Activated CD4-positive, alpha-beta memory T cell treated with anti-CD3 and anti-CD28 coated beads, Interleukin-2, amount 10 ng/mL, durations not matched to agents 7 days and 5 days (primary cell): ENCODE results near the gene ANXA11. TPM values are rescaled to one million over a fixed set of nuclear protein-coding genes. Genes with fewer than 3 reads are reported as not detected.
"Not testable (repeated sequence)": the region's sequence is repeated elsewhere in the genome, so short reads cannot be mapped to it uniquely, and the experiment has no call there.

Experiments used
- CTCF ChIA-PET: fragments of 350-600 bp; sonication (Branson Sonifier 250); formaldehyde crosslinking; loops from one replicate; lab custom pipeline; 2021; ENCODE audit warnings: antibody characterized with exemption, inconsistent platforms; lab: Charles Lee
- POLR2A ChIA-PET: fragments of 350-600 bp; sonication (Branson Sonifier 250); formaldehyde crosslinking; loops from one replicate; lab custom pipeline; 2021; ENCODE audit warnings: antibody characterized with exemption; lab: Charles Lee
- DNase-seq: peaks from one replicate; pipeline ENCODE4 v3.0.0-alpha.2; 2020
- H3K27ac Mint-ChIP-seq: one replicate; pipeline ENCODE4 v1.8.0; 2021; ENCODE audit warnings: mild to moderate bottlenecking, mixed read lengths
- H3K27me3 Mint-ChIP-seq: one replicate; pipeline ENCODE4 v1.8.0; 2021; ENCODE audit warnings: mixed read lengths
- H3K36me3 Mint-ChIP-seq: one replicate; pipeline ENCODE4 v1.8.0; 2021; ENCODE audit warnings: low read depth, mixed read lengths
- H3K4me1 Mint-ChIP-seq: one replicate; pipeline ENCODE4 v1.8.0; 2021; ENCODE audit warnings: mixed read lengths
- H3K4me3 Mint-ChIP-seq: one replicate; pipeline ENCODE4 v1.8.0; 2021; ENCODE audit warnings: mild to moderate bottlenecking, mixed read lengths
- H3K9me3 Mint-ChIP-seq: one replicate; pipeline ENCODE4 v1.8.0; 2021; ENCODE audit warnings: mixed read lengths
- total RNA-seq, 2 experiments: library from RNA; stranded (reverse); gene quantifications; one replicate each; pipeline ENCODE4 v1.2.3, GENCODE V29; 2021

ANXA11 gene
- total RNA-seq, 2 experiments from 2014 or later: 271 to 273 TPM

DNA sequence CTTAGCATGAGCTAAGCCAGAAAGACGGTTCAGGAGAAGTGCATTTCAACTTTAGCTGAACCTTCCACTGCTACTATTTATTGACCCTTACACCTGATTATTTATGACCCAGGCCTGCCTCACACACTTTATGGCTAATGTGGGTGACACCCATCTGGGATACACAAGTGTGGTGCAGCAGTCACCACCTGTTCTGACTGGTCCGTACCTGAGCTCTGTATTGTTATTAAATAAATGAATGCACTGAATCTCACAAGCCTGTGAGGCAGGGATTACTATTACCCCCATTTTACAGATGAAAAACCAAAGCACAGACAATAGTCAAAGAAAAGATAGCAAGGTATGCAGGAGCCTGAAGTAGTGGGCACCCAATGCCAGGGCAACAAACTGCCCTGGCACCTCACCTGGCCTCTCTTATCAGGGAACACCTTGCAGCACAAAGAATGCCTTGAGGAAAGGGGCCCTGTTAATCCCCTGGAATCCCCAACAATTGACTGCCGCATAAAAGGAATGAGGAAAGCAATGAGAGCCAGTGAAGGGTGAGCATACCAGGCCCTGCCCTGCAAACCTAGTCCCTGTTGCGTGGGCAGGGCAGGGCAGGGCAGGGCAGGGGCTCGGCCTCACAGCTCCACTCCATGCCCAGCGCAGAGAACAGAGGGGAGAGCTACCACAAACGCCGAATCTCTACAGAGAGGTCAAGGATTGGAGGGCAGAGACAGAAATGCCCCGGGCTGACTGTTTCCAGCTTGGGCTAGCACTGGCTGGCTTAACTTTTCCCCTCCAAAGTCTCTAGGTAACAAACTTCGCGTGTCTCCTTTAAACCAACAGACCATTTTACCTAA lies 1.3 kb downstream of the ANXA11 start:
- peak; percentile 24 for DNase-seq
- CTCF ChIA-PET: interaction anchor here (0.9 to 3.0 kb wide), 11 partner anchors 8 to 61 kb away, joined by 3 to 42 read pairs (median 6); no protein-coding TSS in a partner anchor

DNA sequence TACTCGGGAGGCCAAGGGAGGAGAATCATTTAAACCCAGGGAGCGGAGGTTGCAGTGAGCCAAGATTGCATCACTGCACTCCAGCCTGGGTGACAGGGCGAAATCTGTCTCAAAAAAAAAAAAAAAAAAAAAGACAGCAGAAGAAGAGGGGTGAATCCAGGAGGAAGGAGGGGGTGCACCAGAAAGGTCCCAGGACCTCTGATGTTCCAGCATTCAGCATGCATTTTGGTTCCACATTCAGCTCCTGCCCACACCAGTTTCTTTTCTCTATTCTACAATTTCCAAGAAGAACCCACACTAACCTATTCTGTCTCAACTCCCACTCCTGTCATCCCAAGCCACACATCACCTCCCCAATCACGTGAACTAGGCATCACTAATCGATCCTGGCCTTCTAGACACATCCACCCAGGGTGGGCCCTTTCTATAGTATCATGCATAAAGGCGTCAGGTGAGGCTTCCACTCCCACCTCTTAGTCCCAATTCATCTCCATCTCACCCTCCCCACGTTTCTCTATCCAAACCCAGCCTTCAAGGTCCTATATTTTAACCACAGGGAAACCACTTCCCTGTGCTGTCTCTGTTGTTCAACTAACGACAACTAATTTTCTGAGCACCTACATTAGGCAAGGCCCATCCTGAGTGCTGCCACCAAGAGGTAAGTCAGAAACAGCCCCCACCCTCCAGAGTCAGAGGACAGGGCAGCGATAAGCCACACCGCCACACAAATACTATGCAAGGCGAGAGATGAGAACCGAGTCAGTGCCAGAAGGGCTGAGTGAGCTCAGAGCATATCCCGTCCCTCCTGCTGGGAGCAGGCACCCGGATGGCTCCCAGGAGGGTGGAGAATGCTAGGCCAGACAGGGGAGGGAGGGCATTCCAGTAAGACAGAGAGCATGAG lies 2.2 kb downstream of the ANXA11 start:
- Mint-ChIP-seq H3K4me3 (peak overlapping the region; percentile 79), H3K27ac (peak overlapping the region; percentile 80), H3K4me1 (peaks cover 54% of the 10 kb centered on the region), H3K27me3 (no peaks in the 10 kb centered on the region), H3K9me3 (no peaks in the 10 kb centered on the region), H3K36me3 (peaks cover 43% of the 10 kb centered on the region)
- CTCF ChIA-PET: interaction anchor here (0.7 to 3.0 kb wide), 13 partner anchors 8 to 334 kb away, joined by 3 to 42 read pairs (median 6); no protein-coding TSS in a partner anchor
- POLR2A ChIA-PET: interaction anchor here (0.6 to 4.9 kb wide), 11 partner anchors 10 to 697 kb away, joined by 3 to 135 read pairs (median 3); no protein-coding TSS in a partner anchor
- DNase-seq: peak; percentile 82

More for the DNA sequence above, 1.3 kb downstream of the ANXA11 start:
- Mint-ChIP-seq H3K9me3 (no peaks in the 10 kb centered on the region), H3K4me3 (peak overlapping the region; percentile 79), H3K27ac (peak overlapping the region; percentile 80), H3K27me3 (no peaks in the 10 kb centered on the region), H3K36me3 (peaks cover 39% of the 10 kb centered on the region), H3K4me1 (peaks cover 49% of the 10 kb centered on the region)
- POLR2A ChIA-PET: interaction anchor here (0.6 to 4.9 kb wide), 8 partner anchors 11 to 698 kb away, joined by 3 to 135 read pairs (median 7); no protein-coding TSS in a partner anchor

DNA sequence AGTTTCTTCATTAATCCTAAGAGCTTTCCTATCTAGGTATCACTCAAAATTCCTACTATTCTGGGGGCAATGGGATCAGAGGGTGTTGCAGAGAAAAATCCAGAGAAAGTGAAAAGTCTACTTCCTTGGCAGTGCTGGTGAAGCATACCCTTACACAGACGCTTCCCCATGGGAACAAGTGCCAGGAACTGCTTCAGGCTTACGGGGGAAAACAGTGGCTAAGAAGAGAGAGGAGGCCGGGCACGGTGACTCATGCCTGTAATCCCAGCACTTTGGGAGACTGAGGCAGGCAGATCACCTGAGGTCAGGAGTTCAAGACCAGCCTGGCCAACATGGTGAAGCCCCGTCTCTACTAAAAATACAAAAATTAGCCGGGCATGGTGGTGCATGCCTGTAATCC lies 2.8 kb downstream of the ANXA11 start:
- not testable (repeated sequence) for H3K27me3 Mint-ChIP-seq, H3K9me3 Mint-ChIP-seq, DNase-seq
- Mint-ChIP-seq H3K36me3 (peaks cover 43% of the 10 kb centered on the region), H3K4me1 (peaks cover 58% of the 10 kb centered on the region), H3K27ac (peak overlapping the region; percentile 80), H3K4me3 (peak overlapping the region; percentile 79)
- CTCF ChIA-PET: interaction anchor here (0.7 to 3.0 kb wide), 3 partner anchors 15 to 335 kb away, joined by 4 to 35 read pairs (median 8); no protein-coding TSS in a partner anchor
- POLR2A ChIA-PET: interaction anchor here (0.7 to 4.9 kb wide), 4 partner anchors 9 to 44 kb away, joined by 3 to 135 read pairs (median 18); no protein-coding TSS in a partner anchor

DNA sequence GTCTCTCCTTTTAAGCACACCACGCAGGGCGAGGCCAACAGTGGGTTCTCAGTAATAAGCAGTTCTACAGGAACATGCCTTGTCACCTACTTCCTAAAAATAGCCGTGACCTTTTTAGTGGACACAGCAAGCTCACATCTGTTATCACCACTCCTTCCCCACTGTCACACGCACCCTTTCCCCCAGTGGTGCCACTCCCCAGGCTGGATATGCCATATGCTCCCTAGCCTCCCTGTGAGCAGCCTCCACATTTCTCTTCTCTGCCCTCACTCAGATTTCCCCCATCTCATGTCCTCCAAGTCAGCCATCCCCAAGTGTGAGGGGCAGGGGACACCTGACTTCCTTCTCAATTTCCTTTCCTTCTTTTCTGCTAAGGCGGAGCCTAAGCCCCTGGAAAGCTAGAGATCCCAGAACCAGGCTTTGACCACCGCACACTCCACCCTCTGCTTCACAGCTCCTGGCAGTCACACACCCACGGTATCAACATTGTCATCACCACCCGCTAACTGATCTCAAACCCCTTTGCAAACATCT lies 3.7 kb downstream of the ANXA11 start:
- CTCF ChIA-PET: interaction anchor here (1.3 to 3.0 kb wide), 2 partner anchors 14 to 57 kb away, joined by 8 to 35 read pairs; no protein-coding TSS in a partner anchor
- peaks cover 43% of the 10 kb centered on the region for H3K36me3 Mint-ChIP-seq
- H3K9me3 Mint-ChIP-seq: no peaks in the 10 kb centered on the region
- no peaks in the 10 kb centered on the region for H3K27me3 Mint-ChIP-seq
- POLR2A ChIA-PET: interaction anchor here (0.9 to 4.9 kb wide), 3 partner anchors 8 to 43 kb away, joined by 3 to 135 read pairs (median 32); no protein-coding TSS in a partner anchor
- H3K4me3 Mint-ChIP-seq: peak overlapping the region; percentile 31
- H3K27ac Mint-ChIP-seq: peak overlapping the region; percentile 80
- peaks cover 65% of the 10 kb centered on the region for H3K4me1 Mint-ChIP-seq
- DNase-seq: no peak

DNA sequence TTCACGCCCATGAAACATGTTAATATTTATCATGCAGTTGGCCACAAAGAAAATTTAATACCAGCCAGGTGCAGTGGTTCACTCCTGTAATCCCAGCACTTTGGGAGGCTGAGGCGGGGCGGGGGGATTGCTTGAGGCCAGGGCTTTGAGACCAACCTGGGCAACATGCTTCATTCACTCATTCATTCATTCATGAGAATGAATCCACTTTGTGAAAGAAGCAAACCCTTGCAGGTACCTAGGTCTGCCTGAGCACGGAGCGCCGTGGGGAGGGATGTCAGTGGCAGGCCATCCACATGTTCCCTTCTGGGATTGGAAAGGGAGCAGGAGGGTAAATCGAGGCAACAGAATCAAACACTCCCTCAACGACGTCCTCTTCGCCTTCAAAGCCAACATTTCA lies 4.7 kb downstream of the ANXA11 start:
- no peaks in the 10 kb centered on the region for H3K9me3 Mint-ChIP-seq
- H3K4me3 Mint-ChIP-seq: no peak overlapping the region
- no peaks in the 10 kb centered on the region for H3K27me3 Mint-ChIP-seq
- DNase-seq: no peak
- ChIA-PET CTCF (interaction anchor here (1.1 kb wide), 1 partner anchor 9 kb away, joined by 3 read pairs; no protein-coding TSS in a partner anchor), POLR2A (interaction anchor here (1.3 kb wide), 1 partner anchor 13 kb away, joined by 3 read pairs; no protein-coding TSS in a partner anchor)
- peaks cover 48% of the 10 kb centered on the region for H3K36me3 Mint-ChIP-seq
- H3K27ac Mint-ChIP-seq: peak overlapping the region; percentile 3
- peaks cover 66% of the 10 kb centered on the region for H3K4me1 Mint-ChIP-seq

DNA sequence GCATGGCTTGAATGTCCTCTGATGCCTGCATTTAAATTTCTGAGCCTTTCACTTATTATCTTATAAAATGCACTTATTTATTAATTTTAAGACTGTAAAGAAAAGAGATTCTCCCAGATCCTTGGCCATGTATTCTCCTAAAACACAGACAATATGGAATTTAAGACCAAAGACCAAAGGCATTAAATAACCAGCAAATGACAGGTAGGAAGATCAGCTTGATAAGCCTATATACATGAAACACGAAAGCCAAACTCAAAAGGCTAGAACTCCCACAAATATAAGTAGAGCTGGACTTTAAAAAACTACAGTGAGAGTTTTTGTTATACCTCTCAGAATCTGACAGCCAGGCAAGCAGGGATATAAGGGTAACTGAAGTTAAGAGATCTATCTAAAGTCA lies 5.1 kb downstream of the ANXA11 start:
- no peak overlapping the region for H3K4me3 Mint-ChIP-seq
- no peaks in the 10 kb centered on the region for H3K27me3 Mint-ChIP-seq
- H3K4me1 Mint-ChIP-seq: peaks cover 68% of the 10 kb centered on the region
- CTCF ChIA-PET: interaction anchor here (1.1 kb wide), 1 partner anchor 9 kb away, joined by 3 read pairs; no protein-coding TSS in a partner anchor
- peaks cover 52% of the 10 kb centered on the region for H3K36me3 Mint-ChIP-seq
- DNase-seq: no peak
- POLR2A ChIA-PET: interaction anchor here (1.3 kb wide), 1 partner anchor 12 kb away, joined by 3 read pairs; no protein-coding TSS in a partner anchor
- no peaks in the 10 kb centered on the region for H3K9me3 Mint-ChIP-seq
- no peak overlapping the region for H3K27ac Mint-ChIP-seq

DNA sequence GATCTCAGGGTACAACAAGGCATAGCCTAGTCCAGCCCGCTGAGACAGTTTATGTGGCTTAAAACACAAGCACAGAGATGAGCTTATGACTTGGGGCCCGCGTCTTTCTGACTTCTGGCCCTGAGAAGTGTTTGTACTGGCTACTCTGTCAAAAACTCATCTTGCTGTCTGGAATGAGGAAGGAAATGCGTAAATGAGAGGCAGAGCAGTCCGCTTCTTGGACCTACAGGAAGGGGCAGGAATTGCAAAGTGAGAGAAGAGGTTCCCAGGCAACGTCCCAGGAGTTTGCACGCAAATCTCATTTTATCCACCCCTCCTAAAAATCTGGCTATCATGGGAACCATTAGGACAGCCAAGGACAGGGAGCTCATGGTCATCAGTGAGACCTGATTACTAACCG lies 5.5 kb downstream of the ANXA11 start:
- H3K9me3 Mint-ChIP-seq: no peaks in the 10 kb centered on the region
- H3K27ac Mint-ChIP-seq: no peak overlapping the region
- H3K4me3 Mint-ChIP-seq: no peak overlapping the region
- H3K36me3 Mint-ChIP-seq: peaks cover 55% of the 10 kb centered on the region
- CTCF ChIA-PET: interaction anchor here (1.1 to 1.2 kb wide), 2 partner anchors 8 to 12 kb away, joined by 3 to 4 read pairs; no protein-coding TSS in a partner anchor
- POLR2A ChIA-PET: interaction anchor here (1.3 kb wide), 1 partner anchor 12 kb away, joined by 3 read pairs; no protein-coding TSS in a partner anchor
- peaks cover 71% of the 10 kb centered on the region for H3K4me1 Mint-ChIP-seq
- H3K27me3 Mint-ChIP-seq: no peaks in the 10 kb centered on the region
- no peak for DNase-seq

DNA sequence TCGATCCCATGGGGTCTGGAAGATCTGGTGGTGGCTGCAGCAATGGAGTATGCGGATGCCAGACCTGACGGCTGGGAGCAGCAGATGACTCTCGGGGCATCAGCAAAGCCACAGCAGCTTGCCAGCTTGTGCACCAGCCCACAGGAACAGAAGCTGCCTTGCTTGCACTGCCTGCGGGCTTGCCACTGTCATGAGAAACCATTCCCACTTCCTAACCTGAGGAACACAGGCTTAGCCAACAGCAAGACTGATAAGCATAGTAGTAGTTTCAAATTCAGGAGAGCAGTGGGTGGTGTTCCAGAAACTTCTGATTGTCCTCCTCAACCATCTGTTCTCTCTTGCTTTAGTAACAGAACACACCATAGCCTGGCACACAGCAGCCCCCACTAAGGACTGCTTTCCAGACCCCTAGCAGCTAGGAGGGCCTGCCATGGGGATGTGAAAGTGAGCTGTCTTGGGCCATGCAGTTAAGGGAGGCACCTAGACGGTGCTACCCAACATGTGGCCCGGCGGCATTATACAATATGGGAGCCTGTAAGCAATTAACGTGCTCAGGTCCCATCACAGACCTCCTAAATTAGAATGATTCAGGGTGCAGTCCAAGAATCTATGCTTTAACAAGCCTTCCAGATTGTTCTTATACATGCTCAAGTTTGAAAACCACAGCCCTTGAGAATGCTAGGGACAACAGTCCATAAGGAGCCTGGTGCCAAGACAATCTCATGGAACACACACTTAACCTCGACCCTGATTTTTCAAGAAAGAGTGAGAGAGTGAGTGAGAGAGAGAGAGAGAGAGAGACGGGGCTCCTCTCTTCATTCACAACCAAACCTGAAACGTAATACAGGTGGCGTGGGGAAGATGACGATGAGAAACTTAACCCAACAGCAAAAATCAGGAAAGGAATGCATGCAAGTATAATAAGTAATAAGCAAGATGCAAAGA lies 7.1 kb downstream of the ANXA11 start:
- ChIA-PET POLR2A (interaction anchor here (3.7 kb wide), 1 partner anchor 11 kb away, joined by 31 read pairs; no protein-coding TSS in a partner anchor), CTCF (interaction anchor here (1.2 kb wide), 1 partner anchor 11 kb away, joined by 4 read pairs; no protein-coding TSS in a partner anchor)
- Mint-ChIP-seq H3K27me3 (no peaks in the 10 kb centered on the region), H3K36me3 (peaks cover 54% of the 10 kb centered on the region), H3K4me1 (peaks cover 72% of the 10 kb centered on the region), H3K9me3 (no peaks in the 10 kb centered on the region), H3K4me3 (no peak overlapping the region), H3K27ac (peak overlapping the region; percentile 44)
- DNase-seq: no peak

DNA sequence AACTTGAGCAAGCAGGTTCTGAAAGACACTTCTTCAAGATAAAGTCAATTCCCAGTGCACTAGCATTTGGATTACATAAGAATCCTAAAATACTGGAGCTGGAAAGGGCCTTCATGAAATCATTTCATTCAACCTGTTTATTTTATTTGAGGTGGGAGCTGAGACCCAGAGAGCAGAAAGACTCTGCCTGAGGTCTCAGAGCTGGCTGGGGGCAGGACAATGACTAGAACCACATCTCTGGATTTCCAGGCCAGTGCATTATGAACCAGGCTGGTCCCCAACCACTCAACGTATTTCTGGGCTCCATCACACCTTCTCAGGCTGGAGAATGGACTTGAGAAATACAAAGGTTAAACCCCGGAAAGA lies 8.4 kb downstream of the ANXA11 start:
- DNase-seq: no peak
- Mint-ChIP-seq H3K9me3 (peaks cover 8% of the 10 kb centered on the region), H3K4me1 (peaks cover 70% of the 10 kb centered on the region), H3K27ac (peak overlapping the region; percentile 85), H3K27me3 (no peaks in the 10 kb centered on the region), H3K4me3 (peak overlapping the region; percentile 21), H3K36me3 (peaks cover 57% of the 10 kb centered on the region)
- CTCF ChIA-PET: interaction anchor here (0.9 to 1.8 kb wide), 2 partner anchors 9 to 56 kb away, joined by 4 to 11 read pairs; no protein-coding TSS in a partner anchor
- POLR2A ChIA-PET: interaction anchor here (3.7 kb wide), 1 partner anchor 9 kb away, joined by 31 read pairs; no protein-coding TSS in a partner anchor

DNA sequence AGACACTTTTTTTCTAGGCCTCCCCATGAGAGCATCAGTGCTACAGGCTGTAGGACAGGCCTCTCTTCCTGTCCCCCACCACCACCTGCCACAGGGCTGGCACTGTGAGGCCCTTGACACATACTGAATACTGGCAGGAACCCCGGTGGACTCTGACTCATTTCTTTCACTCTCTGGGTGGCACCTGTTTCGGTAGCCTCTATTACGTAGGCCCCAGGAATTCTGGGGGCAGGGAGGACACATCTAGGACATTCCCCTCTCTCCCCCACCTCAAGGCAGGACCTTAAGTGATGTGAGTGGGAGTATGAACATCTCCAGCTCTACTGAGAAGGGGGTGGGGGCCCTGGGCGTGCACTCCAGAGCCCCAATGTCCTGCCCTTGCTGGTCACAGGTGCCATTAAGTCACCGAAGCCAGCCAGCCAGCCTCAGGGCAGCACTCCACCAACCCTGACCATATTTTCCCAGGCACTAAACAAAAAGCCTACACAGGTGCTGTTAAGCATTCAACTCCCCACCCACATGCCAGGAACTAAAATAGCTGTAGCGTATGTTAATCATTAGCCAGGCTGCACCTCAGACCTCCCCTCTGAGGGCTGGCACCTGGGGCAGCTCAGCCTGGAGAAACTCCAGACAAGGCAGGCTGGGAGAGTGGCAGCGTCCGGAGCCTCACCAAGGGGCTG lies 8.9 kb downstream of the ANXA11 start:
- H3K4me3 Mint-ChIP-seq: peak overlapping the region; percentile 21
- CTCF ChIA-PET: interaction anchor here (0.9 to 1.8 kb wide), 2 partner anchors 9 to 56 kb away, joined by 4 to 11 read pairs; no protein-coding TSS in a partner anchor
- peak overlapping the region; percentile 85 for H3K27ac Mint-ChIP-seq
- POLR2A ChIA-PET: interaction anchor here (1.0 to 6.4 kb wide), 3 partner anchors 7 to 12 kb away, joined by 3 to 32 read pairs (median 31); partner anchors contain the start of gene ANXA11
- H3K4me1 Mint-ChIP-seq: peaks cover 70% of the 10 kb centered on the region
- peaks cover 57% of the 10 kb centered on the region for H3K36me3 Mint-ChIP-seq
- no peaks in the 10 kb centered on the region for H3K27me3 Mint-ChIP-seq
- H3K9me3 Mint-ChIP-seq: peaks cover 8% of the 10 kb centered on the region
- DNase-seq: peak; percentile 80
